ENCODE data around the gene DMD.

The DMD gene

GRCh38 chrX:31201503-31201902 is 2009.8 kb downstream of the DMD start:
- DNase-seq: no peak

GRCh38 chrX:31200430-31200829 is 2010.9 kb downstream of the DMD start:
- DNase-seq: no peak

- DNase-seq: no peak
These were observed 2011.6 kb downstream of the DMD start for GRCh38 chrX:31199840-31200114.

GRCh38 chrX:31199056-31199839 is 2012.1 kb downstream of the DMD start:
- DNase-seq: no peak

GRCh38 chrX:31190221-31190975 is 2021.0 kb downstream of the DMD start:
- no peak for DNase-seq

GRCh38 chrX:31186693-31187338 is 2024.5 kb downstream of the DMD start:
- DNase-seq: no peak

GRCh38 chrX:31185884-31186283 is 2025.5 kb downstream of the DMD start:
- DNase-seq: no peak

GRCh38 chrX:31181377-31182000 is 2029.9 kb downstream of the DMD start:
- DNase-seq: no peak

GRCh38 chrX:31179203-31179602 is 2032.1 kb downstream of the DMD start:
- no peak for DNase-seq

- no peak for DNase-seq
These were observed 2032.6 kb downstream of the DMD start for GRCh38 chrX:31178769-31179125.

- no peak for DNase-seq
These were observed 2033.1 kb downstream of the DMD start for GRCh38 chrX:31178064-31178768.

GRCh38 chrX:31170792-31171191 is 2040.6 kb downstream of the DMD start:
- no peak for DNase-seq

- DNase-seq: no peak
These were observed 2042.8 kb downstream of the DMD start for GRCh38 chrX:31168551-31168950.

GRCh38 chrX:31166832-31167231 is 2044.5 kb downstream of the DMD start:
- DNase-seq: no peak

- no peak for DNase-seq
These were observed 2044.9 kb downstream of the DMD start for GRCh38 chrX:31166416-31166815.

GRCh38 chrX:31165241-31166035 is 2045.9 kb downstream of the DMD start:
- no peak for DNase-seq

- no peak for DNase-seq
These were observed 2056.4 kb downstream of the DMD start for GRCh38 chrX:31154946-31155345.

- no peak for DNase-seq
These were observed 2057.8 kb downstream of the DMD start for GRCh38 chrX:31153475-31154047.

- DNase-seq: no peak
These were observed 2064.2 kb downstream of the DMD start for GRCh38 chrX:31147175-31147574.

GRCh38 chrX:31139961-31140360 is 2071.4 kb downstream of the DMD start:
- DNase-seq: no peak

GRCh38 chrX:31138124-31138523 is 2073.2 kb downstream of the DMD start:
- no peak for DNase-seq

- DNase-seq: no peak
These were observed 2075.2 kb downstream of the DMD start for GRCh38 chrX:31136144-31136611.
